ENCODE measurements around the gene FCGR3B. TPM values are rescaled to one million over a fixed set of nuclear protein-coding genes. Genes with fewer than 3 reads are reported as not detected.

FCGR3B gene
- total and polyA plus RNA-seq, 7 donors = 0.08 to 3.9 (median 0.83) TPM

Other genes starting within 250 kb of the FCGR3B start
- gene FCGR2A, start 125.7 kb downstream of the FCGR3B start, total RNA-seq = 10 to 100 TPM in 1 of 4 donors, 1 to 10 TPM in 3; 6.6 to 11.6 (median 7.3) TPM
- gene FCGR2A, start 125.7 kb downstream of the FCGR3B start, polyA plus RNA-seq = 1 to 10 TPM; 1.1 to 2.5 (median 1.2) TPM
- 10 to 100 TPM in 1 of 4 donors, 1 to 10 TPM in 2, under 1 TPM in 1; 0.49 to 37.7 (median 5.7) TPM for gene HSPA6, start 106.6 kb downstream of the FCGR3B start, total RNA-seq
- under 1 TPM; 0.32 to 0.98 (median 0.85) TPM for gene HSPA6, start 106.6 kb downstream of the FCGR3B start, polyA plus RNA-seq
- gene FCGR3A, start 81.4 kb downstream of the FCGR3B start, total RNA-seq = 10 to 100 TPM in 1 of 4 donors, 1 to 10 TPM in 3; 1.8 to 11.4 (median 8.1) TPM
- gene FCGR3A, start 81.4 kb downstream of the FCGR3B start, polyA plus RNA-seq = 1 to 10 TPM; 1.8 to 4.7 (median 2.1) TPM
- 10 to 100 TPM in 1 of 4 donors, 1 to 10 TPM in 3; 3.0 to 11.3 (median 7.2) TPM for gene FCGR2B, start 32.0 kb upstream of the FCGR3B start, total RNA-seq
- gene FCGR2B, start 32.0 kb upstream of the FCGR3B start, polyA plus RNA-seq = 1 to 10 TPM; 1.2 to 2.6 (median 2.0) TPM
- gene FCRLA, start 76.1 kb upstream of the FCGR3B start, total RNA-seq = under 1 TPM in 3 of 4 donors, not detected in 1; 0.36 to 0.90 (median 0.49) TPM
- gene FCRLA, start 76.1 kb upstream of the FCGR3B start, polyA plus RNA-seq = under 1 TPM in 2 of 3 donors, not detected in 1; 0.10 to 0.17 TPM
- under 1 TPM; 0.13 to 0.58 (median 0.29) TPM for gene FCRLB, start 90.4 kb upstream of the FCGR3B start, total RNA-seq
- gene FCRLB, start 90.4 kb upstream of the FCGR3B start, polyA plus RNA-seq = under 1 TPM in 2 of 3 donors, not detected in 1; 0.06 to 0.25 TPM
- gene DUSP12, start 118.6 kb upstream of the FCGR3B start, total RNA-seq = 10 to 100 TPM in 1 of 4 donors, 1 to 10 TPM in 3; 4.4 to 10.9 (median 5.6) TPM
- gene DUSP12, start 118.6 kb upstream of the FCGR3B start, polyA plus RNA-seq = 10 to 100 TPM in 2 of 3 donors, 1 to 10 TPM in 1; 9.9 to 15.3 (median 10.6) TPM
- gene ATF6, start 135.1 kb upstream of the FCGR3B start, total RNA-seq = 10 to 100 TPM; 11.0 to 17.1 (median 13.8) TPM
- 10 to 100 TPM in 1 of 3 donors, 1 to 10 TPM in 2; 6.4 to 10.6 (median 8.6) TPM for gene ATF6, start 135.1 kb upstream of the FCGR3B start, polyA plus RNA-seq